Measurements from ENCODE around the gene GCLC.
"Not testable (repeated sequence)": the region's sequence is repeated elsewhere in the genome, so short reads cannot be mapped to it uniquely, and the experiment has no call there.

Gene GCLC

DNA sequence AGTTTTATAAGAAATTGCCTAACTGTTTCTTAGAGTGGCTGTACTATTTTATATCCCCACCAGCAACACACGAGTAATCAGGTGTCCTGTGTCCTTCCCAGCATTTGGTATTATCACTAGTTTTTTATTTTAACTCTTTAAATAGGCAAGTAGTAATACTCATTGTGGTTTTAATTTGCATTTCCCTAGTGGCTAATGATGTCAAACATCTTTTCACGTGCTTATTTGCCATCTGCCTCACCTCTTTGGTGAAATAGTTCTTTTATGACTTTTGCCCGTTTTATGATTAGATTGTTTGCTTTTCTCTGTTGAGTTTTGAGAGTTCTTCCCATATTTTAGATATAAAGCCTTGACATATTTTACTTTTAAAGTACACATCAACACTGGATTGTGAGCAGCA lies 57.8 kb downstream of the GCLC start:
- no peak for DNase-seq

GRCh38 chr6:53486679-53487078 lies 58.2 kb downstream of the GCLC start:
- no peak for DNase-seq

DNA sequence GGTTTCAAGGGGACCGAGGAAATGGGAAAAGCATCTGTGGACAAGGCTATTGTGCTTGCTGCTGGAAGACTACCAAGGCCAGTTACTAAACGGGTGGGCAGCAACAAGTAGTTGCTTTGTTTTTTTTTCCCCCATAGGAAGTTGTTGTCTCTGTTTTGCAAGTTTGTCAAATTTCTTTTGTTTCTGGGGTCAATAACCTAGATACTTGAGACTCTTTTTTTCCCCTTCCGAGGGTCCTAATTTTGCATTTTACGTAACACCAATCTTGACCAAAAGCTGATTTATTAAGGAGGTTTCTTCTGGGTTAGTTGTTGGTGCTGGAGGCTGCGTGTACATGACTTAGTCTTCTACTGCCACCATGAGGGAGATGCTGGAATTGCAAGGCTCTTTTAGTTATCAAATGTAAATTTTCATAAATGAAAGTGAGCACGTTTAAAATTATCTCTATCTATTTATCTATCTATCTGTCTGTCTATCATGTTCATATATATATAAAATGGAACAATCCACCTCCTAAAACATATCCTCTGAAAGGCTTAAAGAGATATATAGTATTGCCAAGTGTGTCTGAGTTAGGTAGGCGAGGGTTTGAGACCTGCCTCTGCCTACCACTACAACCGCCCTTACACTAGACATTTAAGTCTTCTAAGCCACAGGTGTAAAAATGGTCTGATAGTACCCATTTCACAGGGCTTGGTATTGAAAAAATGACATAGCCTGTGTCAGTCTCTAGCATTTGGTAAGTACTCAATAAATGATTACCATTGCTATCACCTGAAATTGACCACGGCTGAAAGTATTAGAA lies 60.2 kb downstream of the GCLC start:
- DNase-seq = peak; percentile 80

GRCh38 chr6:53483423-53484353 lies 61.2 kb downstream of the GCLC start:
- no peak for DNase-seq

GRCh38 chr6:53481323-53481722 lies 63.6 kb downstream of the GCLC start:
- no peak for DNase-seq

- DNase-seq = not testable (repeated sequence)
Observed at GRCh38 chr6:53480774-53481173, 64.1 kb downstream of the GCLC start.

DNA sequence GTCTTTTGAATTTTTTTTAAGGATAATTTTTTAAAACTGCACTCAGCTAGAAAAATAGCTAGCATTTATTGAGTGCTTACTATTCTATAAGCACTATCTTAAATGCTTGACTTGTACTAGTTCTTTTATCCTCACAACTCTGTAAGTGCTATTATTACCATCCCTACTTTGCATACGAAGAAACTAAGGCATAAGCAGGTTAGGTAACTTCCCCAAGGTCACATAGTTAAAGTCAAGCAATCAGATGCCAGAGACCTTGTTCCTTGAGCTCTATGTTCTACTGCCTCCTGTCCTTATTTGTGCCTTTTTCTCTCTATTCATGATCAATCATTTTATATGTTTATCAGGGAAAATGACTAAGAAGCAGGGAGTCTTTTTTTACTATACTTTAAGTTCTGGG lies 65.0 kb downstream of the GCLC start:
- DNase-seq = no peak

- no peak for DNase-seq
Observed at GRCh38 chr6:53476964-53477363, 67.9 kb downstream of the GCLC start.

DNA sequence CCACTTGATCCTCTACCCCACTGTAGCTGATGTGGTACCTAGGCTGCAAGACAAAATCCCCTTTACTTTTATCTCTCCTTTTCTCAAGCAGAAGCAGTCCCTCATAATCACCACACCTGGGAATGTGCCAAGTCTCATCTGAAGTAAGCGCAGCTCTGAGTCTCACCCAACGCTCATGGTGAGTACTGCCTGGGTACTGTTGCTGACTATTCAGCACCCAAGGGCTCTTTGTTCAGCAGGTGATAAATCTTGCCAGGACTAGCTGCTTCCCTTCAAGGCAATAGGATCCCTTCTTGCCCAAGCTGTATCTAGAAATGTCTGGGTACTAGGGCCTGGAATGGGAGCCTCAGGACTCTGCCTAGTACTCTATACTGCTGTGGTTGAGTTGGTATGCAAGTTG lies 70.9 kb downstream of the GCLC start:
- DNase-seq = no peak

GRCh38 chr6:53469163-53469562 lies 75.7 kb downstream of the GCLC start:
- no peak for DNase-seq

GRCh38 chr6:53466257-53466656 lies 78.6 kb downstream of the GCLC start:
- DNase-seq = no peak

DNA sequence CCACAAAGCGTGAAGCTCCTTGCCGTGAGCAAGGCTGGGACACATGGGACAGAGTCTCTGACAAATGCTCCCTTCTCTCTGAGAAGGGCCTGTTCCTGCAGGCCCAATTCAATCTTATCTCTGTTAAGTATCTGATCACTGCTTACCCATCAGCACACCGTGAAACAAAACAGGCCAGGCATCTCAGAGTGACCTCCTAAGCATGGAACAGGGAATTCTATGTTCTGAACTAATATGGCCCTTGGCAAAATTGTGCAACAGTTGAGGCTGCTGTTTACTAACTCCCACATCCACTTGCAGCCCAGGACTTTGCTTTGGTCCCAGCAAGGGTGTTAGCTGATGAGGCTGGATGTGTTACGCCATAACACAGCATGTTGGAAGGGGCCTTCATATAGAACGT lies 79.2 kb downstream of the GCLC start:
- no peak for DNase-seq

- no peak for DNase-seq
Observed at GRCh38 chr6:53464927-53465460, 79.9 kb downstream of the GCLC start.

- DNase-seq = no peak
Observed at GRCh38 chr6:53464483-53464882, 80.4 kb downstream of the GCLC start.

DNA sequence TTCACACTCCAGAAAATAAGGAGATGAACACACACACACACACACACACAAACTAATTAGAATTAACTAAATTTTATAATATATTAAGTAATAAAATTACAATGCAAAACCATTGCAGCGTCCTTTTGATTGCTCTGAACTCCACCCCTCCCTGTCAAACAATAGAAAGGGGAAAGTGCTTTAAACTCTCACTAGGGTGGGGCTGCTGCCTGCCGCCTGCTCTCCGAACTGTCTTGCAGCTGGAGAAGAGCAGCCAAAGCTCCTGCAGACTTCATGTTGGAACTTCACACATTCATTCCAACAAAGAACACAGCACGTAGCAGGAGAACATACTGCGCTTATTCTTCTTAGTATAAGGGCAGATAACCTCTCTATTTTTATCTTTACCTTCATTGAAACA lies 83.2 kb downstream of the GCLC start:
- DNase-seq = no peak

DNA sequence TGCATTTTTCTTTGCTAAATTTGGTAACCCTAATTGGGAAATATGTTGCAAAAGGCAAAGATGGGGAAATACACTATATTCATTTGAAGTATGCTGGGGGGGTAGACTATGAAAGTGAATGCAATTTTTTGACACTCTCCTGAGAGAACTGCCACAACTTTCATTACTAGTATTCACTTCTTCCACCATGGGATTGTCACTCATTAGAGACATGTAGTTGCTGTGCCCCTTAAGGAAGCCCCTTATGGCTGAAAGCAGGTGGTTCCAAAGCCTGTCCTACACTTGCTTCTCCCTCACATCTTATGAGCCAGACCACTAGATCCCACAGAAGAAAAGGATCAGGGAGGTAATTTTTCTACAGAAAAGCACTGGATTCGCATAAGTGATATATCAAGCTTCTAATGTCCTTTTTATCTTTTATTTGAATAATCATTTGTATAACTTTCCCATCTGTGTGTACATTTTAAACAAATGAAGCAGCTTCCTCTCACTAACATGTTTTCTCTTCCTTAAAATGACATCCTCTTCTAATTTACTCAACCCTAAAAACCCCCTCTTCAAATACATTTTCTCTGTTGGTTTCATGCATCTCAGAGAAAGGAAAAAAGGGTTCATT lies 83.8 kb downstream of the GCLC start:
- DNase-seq = no peak

DNA sequence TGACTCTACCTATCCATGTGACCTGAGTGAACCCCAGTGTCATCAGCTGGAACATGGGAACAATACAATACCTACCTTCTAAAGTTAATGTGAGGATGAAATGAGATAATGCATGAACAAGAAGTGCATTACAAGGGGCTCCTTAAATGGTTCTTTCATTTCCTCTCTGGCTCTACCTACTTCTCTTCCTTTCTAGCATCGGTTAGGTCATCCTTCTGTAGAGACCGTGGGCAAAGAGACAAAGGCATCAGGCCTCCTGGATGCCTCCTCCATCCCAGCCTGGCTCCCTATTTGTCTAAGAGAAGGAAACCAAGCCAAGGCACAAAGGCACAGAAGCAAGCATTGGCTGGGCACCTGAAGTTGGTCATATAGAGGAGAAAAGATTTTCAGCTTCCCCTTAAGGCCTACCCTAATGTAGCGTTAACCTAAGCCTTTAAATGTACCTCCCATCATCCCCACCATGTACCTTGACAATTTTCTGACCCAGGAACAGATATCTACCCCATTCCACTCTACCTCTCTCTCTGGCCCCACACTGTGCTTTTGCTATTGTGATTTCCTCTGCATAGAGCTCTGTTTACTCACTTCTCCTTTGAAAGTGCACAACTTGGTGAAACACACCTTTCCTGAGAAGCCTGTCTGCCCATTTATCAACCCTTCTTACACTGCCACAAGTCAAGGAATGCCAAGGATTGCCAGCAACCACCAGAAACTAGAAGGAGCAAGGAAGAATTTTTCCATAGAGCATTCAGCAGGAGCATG lies 86.6 kb downstream of the GCLC start:
- DNase-seq = no peak

DNA sequence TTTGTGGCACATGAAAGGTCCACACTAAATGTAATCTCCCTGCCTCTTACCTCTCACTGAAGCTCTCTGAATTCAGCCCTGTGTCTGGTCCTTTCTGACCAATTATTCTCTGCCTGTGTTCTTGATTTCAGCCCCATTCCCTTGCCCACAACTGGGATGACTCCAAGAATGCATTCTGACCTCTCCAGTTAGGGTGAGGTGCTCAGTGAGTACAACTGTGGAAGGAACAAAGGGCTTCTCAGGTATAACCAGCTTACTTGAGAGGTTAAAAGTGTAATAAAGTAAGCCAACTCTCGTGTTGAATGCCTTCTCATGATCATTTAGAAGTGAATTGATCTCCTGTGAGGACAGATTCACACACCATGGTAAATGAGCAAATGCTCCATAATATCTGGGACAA lies 88.1 kb downstream of the GCLC start:
- no peak for DNase-seq

DNA sequence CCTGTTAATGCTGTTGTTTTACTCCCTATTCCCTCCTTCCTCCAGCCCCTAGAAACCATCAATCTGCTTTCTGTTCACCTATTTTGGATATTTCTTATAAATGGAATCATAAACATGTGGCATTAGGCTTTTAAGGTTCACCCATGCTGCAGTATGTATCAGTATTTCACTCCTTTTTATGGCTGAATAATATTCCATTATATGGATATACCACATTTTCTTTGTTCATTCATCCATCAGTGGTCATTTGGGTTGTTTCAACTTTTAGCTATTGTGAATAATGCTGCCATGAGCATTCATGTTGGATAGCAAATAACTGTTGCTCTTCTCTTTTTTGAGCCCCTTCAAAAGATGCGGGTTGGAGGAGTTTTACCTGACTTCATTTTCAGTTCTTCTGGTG lies 89.2 kb downstream of the GCLC start:
- no peak for DNase-seq

DNA sequence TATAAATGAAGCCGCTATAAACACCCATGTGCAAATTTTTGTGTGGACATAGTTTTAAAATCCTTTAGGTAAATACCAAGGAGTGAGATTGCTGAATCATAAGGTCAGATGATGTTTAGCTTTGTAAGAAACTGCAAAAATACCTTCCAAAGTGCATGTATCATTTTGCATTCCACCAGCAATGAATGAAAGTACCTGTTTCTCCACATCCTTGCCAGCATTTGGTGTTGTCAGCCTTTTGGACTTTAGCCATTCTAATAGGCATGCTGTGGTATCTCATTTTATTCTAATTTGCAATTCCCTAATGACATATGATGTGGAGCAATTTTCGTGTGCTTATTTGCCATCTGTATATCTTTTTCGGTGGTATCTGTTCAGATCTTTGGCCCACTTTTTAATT lies 93.7 kb downstream of the GCLC start:
- no peak for DNase-seq

DNA sequence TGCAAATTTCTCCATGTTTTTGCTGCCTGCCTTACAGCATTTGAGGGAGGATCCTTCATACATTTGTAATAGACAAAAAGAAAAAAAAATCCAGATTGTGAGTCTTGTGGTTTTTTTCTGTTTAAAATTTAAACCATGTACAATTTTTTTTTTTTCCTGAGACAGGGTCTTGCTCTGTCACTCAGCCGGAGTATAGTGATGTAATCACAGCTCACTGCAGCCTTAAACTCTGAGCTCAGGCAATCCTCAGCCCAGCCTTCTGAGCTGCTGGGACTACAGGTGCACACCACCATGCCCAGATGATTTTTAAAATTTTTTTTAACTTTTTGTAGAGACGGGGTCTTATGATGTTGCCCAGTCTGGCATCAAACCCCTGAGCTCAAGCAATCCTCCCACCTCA lies 97.0 kb downstream of the GCLC start:
- no peak for DNase-seq

All from CD4-positive, alpha-beta T cell treated with Interleukin-6 for 4 hours (primary cell).